GM11168 (cell line): ENCODE data around the gene NLGN2.
"Not testable (repeated sequence)": the region's sequence is repeated elsewhere in the genome, so short reads cannot be mapped to it uniquely, and the experiment has no call there.

ENCODE experiments used
- in situ Hi-C: fragments of 300-500 bp; cut with MboI; formaldehyde crosslinking; loops from one replicate; pipeline ENCODE4 v1.12.0; 2022; ENCODE audit warnings: low sequenced_read_pairs; ENCODE audit not compliant: unreplicated experiment

Gene NLGN2

GRCh38 chr17:7407485-7408251 lies at the start of gene NLGN2:
TSS of gene NLGN2 (plus strand) at chr17:7407845. CDS start at chr17:7408256, 411 bp downstream.
- in situ Hi-C loops: no loop called here

- in situ Hi-C loops: no loop called here
Observed at GRCh38 chr17:7361906-7362305, 45.7 kb upstream of the NLGN2 start.

- in situ Hi-C loops: no loop called here
Observed at GRCh38 chr17:7363311-7363710, 44.3 kb upstream of the NLGN2 start.

- in situ Hi-C loops: not testable (repeated sequence)
Observed at GRCh38 chr17:7365963-7366362, 41.7 kb upstream of the NLGN2 start.

- in situ Hi-C loops: no loop called here
Observed at GRCh38 chr17:7367083-7367482, 40.6 kb upstream of the NLGN2 start.

- in situ Hi-C loops: no loop called here
Observed at GRCh38 chr17:7367918-7368598, 39.6 kb upstream of the NLGN2 start.

- in situ Hi-C loops: not testable (repeated sequence)
Observed at GRCh38 chr17:7368599-7368994, 39.0 kb upstream of the NLGN2 start.

GRCh38 chr17:7369825-7370224 lies 37.8 kb upstream of the NLGN2 start:
- in situ Hi-C loops: no loop called here

GRCh38 chr17:7370853-7371252 lies 36.8 kb upstream of the NLGN2 start:
- in situ Hi-C loops: no loop called here

GRCh38 chr17:7374353-7374752 lies 33.3 kb upstream of the NLGN2 start:
- in situ Hi-C loops: no loop called here

GRCh38 chr17:7379134-7379533 lies 28.5 kb upstream of the NLGN2 start:
- in situ Hi-C loops: no loop called here

- in situ Hi-C loops: no loop called here
Observed at GRCh38 chr17:7380321-7380720, 27.3 kb upstream of the NLGN2 start.

- in situ Hi-C loops: no loop called here
Observed at GRCh38 chr17:7380855-7381683, 26.6 kb upstream of the NLGN2 start, which contains the start of gene TNK1. TSS of gene TNK1 (plus strand) at chr17:7381089. CDS start at chr17:7382927, 1,838 bp downstream.

GRCh38 chr17:7382901-7383300 lies 24.7 kb upstream of the NLGN2 start:
- in situ Hi-C loops: no loop called here

- in situ Hi-C loops: no loop called here
Observed at GRCh38 chr17:7383371-7383741, 24.3 kb upstream of the NLGN2 start.

GRCh38 chr17:7383742-7384488 lies 23.7 kb upstream of the NLGN2 start:
- in situ Hi-C loops: no loop called here

- in situ Hi-C loops: no loop called here
Observed at GRCh38 chr17:7384489-7385081, 23.1 kb upstream of the NLGN2 start.

- in situ Hi-C loops: no loop called here
Observed at GRCh38 chr17:7388856-7389255, 18.8 kb upstream of the NLGN2 start.

- in situ Hi-C loops: no loop called here
Observed at GRCh38 chr17:7389924-7390910, 17.4 kb upstream of the NLGN2 start.
